A673 (cell line): ENCODE data around the gene PLXNB3. TPM values are rescaled to one million over a fixed set of nuclear protein-coding genes. Genes with fewer than 3 reads are reported as not detected.

Source experiments
- BruUV-seq: library from RNA; stranded (reverse); fragments of 400-500 nt; replicated peaks from 2 replicates; lab custom pipeline; 2021; lab: Mats Ljungman, UMichigan
- CTCF ChIA-PET: fragments of 300-600 bp; sonication (Branson Sonifier 250); formaldehyde crosslinking; loops from one replicate; lab custom pipeline; 2022; ENCODE audit warnings: antibody characterized with exemption; lab: Charles Lee
- POLR2A ChIA-PET: fragments of 300-600 bp; sonication (Branson Sonifier 250); formaldehyde crosslinking; loops from one replicate; lab custom pipeline; 2022; ENCODE audit warnings: antibody characterized with exemption; ENCODE audit not compliant: low non-redundant PET; lab: Charles Lee
- DNase-seq: peaks from one replicate; pipeline ENCODE4 v3.0.0-alpha.2; 2015; ENCODE audit warnings: low spot score
- H3K27ac ChIP-seq: fragments of 200-600 bp; sonication (generic); 2 replicates; pipeline ENCODE4 v1.5.1; 2016; ENCODE audit warnings: mixed run types, low read depth, mild to moderate bottlenecking, mixed read lengths, antibody characterized with exemption, low read length; ENCODE audit not compliant: poor library complexity, severe bottlenecking
- H3K27me3 ChIP-seq: fragments of 200-600 bp; sonication (generic); replicated peaks from 2 replicates; pipeline ENCODE4 v1.6.1; 2017; ENCODE audit warnings: mixed run types, low read depth, mild to moderate bottlenecking, mixed read lengths, antibody characterized with exemption, low read length; ENCODE audit not compliant: insufficient read depth, poor library complexity
- H3K36me3 ChIP-seq: fragments of 200-600 bp; sonication (generic); 2 replicates; pipeline ENCODE4 v1.6.1; 2016; ENCODE audit warnings: mixed run types, mild to moderate bottlenecking, mixed read lengths, antibody characterized with exemption, low read length; ENCODE audit not compliant: insufficient read depth, poor library complexity, severe bottlenecking
- H3K4me1 ChIP-seq: fragments of 200-600 bp; sonication (generic); 2 replicates; pipeline ENCODE4 v1.6.1; 2017; ENCODE audit warnings: mixed run types, mild to moderate bottlenecking, mixed read lengths, antibody characterized with exemption, low read length; ENCODE audit not compliant: insufficient read depth, poor library complexity, severe bottlenecking
- H3K4me3 ChIP-seq: fragments of 200-600 bp; sonication (generic); 2 replicates; pipeline ENCODE4 v1.5.1; 2016; ENCODE audit warnings: low read depth, mixed run types, mild to moderate bottlenecking, mixed read lengths, low read length; ENCODE audit not compliant: poor library complexity, severe bottlenecking
- H3K9me3 ChIP-seq: fragments of 200-600 bp; sonication (generic); 2 replicates; pipeline ENCODE4 v1.6.1; 2016; ENCODE audit warnings: mixed run types, low read depth, mild to moderate bottlenecking, mixed read lengths, antibody characterized with exemption, low read length; ENCODE audit not compliant: poor library complexity, severe bottlenecking
- EZH2 ChIP-seq: fragments of 200-600 bp; sonication (generic); IDR thresholded peaks from 2 replicates; pipeline ENCODE4 v1.6.1; 2017; ENCODE audit warnings: borderline replicate concordance, low read depth, mild to moderate bottlenecking, mixed read lengths, antibody characterized with exemption, low read length; ENCODE audit not compliant: poor library complexity, severe bottlenecking
- intact Hi-C: fragments of 100-400 bp; cut with micrococcal nuclease; formaldehyde crosslinking; loops from one replicate; pipeline ENCODE4 v1.10.0; 2022; ENCODE audit not compliant: unreplicated experiment
- total RNA-seq: library from RNA; stranded (reverse); gene quantifications from 2 replicates; pipeline ENCODE4 v1.2.3, GENCODE V29; 2021
- TF ChIP-seq, protein P1 (sequence below): fragments of 300-800, 200-600 bp; sonication (generic); conservative IDR thresholded peaks from 2 replicates; pipeline ENCODE4 v1.5.1; 2017; ENCODE audit warnings: low read depth, mild to moderate bottlenecking, antibody characterized with exemption, low read length, moderate library complexity, mixed read lengths

The PLXNB3 gene
- total RNA-seq, 1 experiment from 2014 or later = not detected

DNA sequence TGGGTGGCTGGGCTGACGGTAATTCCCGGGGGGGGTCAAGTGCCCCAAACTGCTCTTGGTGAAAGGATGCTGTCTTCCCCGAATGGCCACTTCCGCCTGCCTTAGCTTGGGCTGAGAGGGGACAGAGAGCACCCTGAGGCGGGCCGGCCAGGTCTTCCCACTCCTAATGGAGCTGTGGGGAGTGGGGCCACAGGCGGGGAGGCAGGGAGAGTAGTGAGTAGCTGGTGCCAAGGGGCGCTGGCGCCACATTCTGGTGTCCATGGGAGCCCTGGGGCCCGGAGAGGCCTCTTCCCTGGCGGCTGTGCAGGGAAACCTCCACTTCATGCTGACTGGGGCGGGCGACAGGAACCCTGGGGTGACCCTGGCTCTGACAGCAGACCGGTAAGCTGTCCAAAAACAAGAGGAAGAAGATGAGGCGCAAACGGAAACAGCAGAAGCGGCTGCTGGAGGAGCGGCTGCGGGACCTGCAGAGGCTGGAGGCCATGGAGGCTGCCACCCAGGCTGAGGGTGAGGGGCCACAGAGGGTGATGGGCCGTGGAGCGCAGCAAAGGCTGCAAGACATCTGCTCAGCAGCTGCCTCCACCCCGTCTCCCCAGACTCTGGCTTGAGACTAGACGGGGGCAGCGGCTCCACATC, 19.4 kb downstream of the PLXNB3 start:
- intact Hi-C loops = no loop called here
- H3K27me3 ChIP-seq = no peaks in the 10 kb centered on the region
- H3K27ac ChIP-seq = no peak overlapping the region
- BruUV-seq = no TSS peak
- TF ChIP-seq, protein P1, sequence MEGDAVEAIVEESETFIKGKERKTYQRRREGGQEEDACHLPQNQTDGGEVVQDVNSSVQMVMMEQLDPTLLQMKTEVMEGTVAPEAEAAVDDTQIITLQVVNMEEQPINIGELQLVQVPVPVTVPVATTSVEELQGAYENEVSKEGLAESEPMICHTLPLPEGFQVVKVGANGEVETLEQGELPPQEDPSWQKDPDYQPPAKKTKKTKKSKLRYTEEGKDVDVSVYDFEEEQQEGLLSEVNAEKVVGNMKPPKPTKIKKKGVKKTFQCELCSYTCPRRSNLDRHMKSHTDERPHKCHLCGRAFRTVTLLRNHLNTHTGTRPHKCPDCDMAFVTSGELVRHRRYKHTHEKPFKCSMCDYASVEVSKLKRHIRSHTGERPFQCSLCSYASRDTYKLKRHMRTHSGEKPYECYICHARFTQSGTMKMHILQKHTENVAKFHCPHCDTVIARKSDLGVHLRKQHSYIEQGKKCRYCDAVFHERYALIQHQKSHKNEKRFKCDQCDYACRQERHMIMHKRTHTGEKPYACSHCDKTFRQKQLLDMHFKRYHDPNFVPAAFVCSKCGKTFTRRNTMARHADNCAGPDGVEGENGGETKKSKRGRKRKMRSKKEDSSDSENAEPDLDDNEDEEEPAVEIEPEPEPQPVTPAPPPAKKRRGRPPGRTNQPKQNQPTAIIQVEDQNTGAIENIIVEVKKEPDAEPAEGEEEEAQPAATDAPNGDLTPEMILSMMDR = no peak
- no peak for TF ChIP-seq EZH2
- no peaks in the 10 kb centered on the region for H3K36me3 ChIP-seq
- POLR2A ChIA-PET = no interaction called here
- H3K4me3 ChIP-seq = no peak overlapping the region
- H3K4me1 ChIP-seq = no peaks in the 10 kb centered on the region
- DNase-seq = no peak
- CTCF ChIA-PET = no interaction called here
- no peaks in the 10 kb centered on the region for H3K9me3 ChIP-seq

DNA sequence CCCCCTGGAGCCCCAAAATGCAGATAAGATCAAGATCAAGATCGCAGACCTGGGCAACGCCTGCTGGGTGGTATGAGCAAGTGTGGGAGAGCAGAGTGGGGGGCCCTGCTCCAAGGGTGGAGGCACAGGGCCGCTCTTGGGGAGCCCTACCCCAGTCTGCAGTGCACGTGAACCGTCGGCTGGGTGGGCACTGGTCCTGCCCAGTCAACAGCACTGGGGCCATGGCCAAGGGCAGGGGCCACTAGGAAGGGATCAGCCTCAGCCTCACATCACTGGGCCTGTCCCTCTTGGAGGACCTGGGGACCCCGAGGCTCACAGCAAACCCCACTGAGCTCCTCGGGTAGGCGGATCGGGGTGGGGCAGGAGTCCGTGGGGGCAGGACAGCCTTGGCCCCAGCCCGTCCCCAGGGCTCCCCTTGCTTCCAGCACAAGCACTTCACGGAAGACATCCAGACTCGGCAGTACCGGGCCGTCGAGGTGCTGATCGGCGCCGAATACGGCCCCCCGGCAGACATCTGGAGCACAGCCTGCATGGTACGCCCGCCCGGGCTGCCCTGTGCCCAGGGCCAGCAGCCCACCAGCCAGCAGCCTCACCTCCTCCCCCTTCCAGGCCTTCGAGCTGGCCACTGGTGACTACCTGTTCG, 20.4 kb downstream of the PLXNB3 start:
- no TSS peak for BruUV-seq
- ChIA-PET CTCF (no interaction called here), POLR2A (no interaction called here)
- H3K27me3 ChIP-seq = no peaks in the 10 kb centered on the region
- intact Hi-C loops = no loop called here
- DNase-seq = no peak
- no peaks in the 10 kb centered on the region for H3K9me3 ChIP-seq
- no peak overlapping the region for H3K27ac ChIP-seq
- no peak overlapping the region for H3K4me3 ChIP-seq
- H3K4me1 ChIP-seq = no peaks in the 10 kb centered on the region
- no peaks in the 10 kb centered on the region for H3K36me3 ChIP-seq
- TF ChIP-seq, protein P1 = no peak
- no peak for TF ChIP-seq EZH2

DNA sequence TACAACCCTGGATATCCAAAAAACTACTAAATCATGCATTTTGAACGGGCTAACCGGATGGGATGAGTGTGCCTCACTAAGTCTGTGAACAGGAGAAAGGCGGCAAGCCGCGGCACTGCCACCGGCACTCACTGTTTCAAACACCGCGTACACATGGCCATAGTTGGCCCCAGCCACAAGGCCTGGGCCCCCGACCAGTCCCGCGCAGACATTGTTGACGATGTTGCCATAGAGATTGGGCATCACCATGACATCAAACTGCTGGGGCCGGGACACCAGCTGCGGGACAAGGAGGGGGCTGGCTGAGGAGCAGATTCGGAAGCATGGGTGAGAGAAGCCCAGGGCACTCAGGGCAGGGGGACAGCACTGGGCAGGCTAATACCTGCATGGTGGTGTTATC, 22.6 kb downstream of the PLXNB3 start:
- H3K36me3 ChIP-seq = no peaks in the 10 kb centered on the region
- CTCF ChIA-PET = no interaction called here
- H3K4me1 ChIP-seq = no peaks in the 10 kb centered on the region
- H3K9me3 ChIP-seq = no peaks in the 10 kb centered on the region
- H3K27me3 ChIP-seq = no peaks in the 10 kb centered on the region
- DNase-seq = no peak
- POLR2A ChIA-PET = no interaction called here
- BruUV-seq = no TSS peak
- TF ChIP-seq, protein P1 = no peak
- no peak for TF ChIP-seq EZH2
- intact Hi-C loops = no loop called here
- H3K4me3 ChIP-seq = no peak overlapping the region
- no peak overlapping the region for H3K27ac ChIP-seq
